ENCODE data around the gene ZBTB25. TPM values are rescaled to one million over a fixed set of nuclear protein-coding genes. Genes with fewer than 3 reads are reported as not detected.

Gene ZBTB25
- total RNA-seq, 1 donor, result 9.8 TPM

DNA sequence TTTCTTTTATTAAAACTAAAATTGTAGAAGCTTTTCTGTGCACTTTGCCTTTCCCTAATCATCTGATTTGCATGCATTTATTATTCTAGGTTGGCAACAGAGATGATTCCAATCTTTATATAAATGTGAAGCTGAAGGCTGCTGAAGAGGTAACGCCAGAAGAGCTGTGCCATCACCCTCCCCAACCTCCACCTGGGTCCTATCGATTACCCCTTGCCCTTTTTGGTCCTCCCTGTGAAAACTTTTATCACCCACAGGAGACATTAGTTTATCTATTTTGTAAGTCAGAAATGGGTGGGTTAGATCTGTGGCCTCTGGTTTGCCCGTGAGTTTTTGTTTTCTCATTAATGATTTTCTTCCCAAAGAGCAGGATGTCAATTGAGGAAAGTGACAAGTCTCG, 92.6 kb downstream of the ZBTB25 start:
- Histone ChIP-seq H3K27me3 (ENCODE audit: insufficient read depth, low read length) (no peaks in the 10 kb centered on the region), H2AFZ (ENCODE audit: low read length) (no peak overlapping the region), H3K79me2 (ENCODE audit: insufficient read depth, low read length) (peaks cover 11% of the 10 kb centered on the region), H3K36me3 (ENCODE audit: insufficient read depth, low read length) (peaks cover 19% of the 10 kb centered on the region), H3K4me2 (ENCODE audit: insufficient read depth, low read length) (no peak overlapping the region), H4K20me1 (ENCODE audit: insufficient read depth, low read length) (no peaks in the 10 kb centered on the region), H3K4me1 (ENCODE audit: insufficient read depth, low read length) (peaks cover 4% of the 10 kb centered on the region), H3K9me3 (ENCODE audit: low read depth, low read length) (no peaks in the 10 kb centered on the region), H3K4me3 (ENCODE audit: insufficient read depth, low read length) (no peak overlapping the region), H3K27ac (ENCODE audit: low read depth, low read length) (no peak overlapping the region)
- TF ChIP-seq CTCF (IDR thresholded peaks at IDR 0.05; ENCODE audit: extremely low read depth, low read depth, low read length), result no peak
- DNase-seq (ENCODE audit: insufficient read length, low spot score, missing footprints), result no peak

DNA sequence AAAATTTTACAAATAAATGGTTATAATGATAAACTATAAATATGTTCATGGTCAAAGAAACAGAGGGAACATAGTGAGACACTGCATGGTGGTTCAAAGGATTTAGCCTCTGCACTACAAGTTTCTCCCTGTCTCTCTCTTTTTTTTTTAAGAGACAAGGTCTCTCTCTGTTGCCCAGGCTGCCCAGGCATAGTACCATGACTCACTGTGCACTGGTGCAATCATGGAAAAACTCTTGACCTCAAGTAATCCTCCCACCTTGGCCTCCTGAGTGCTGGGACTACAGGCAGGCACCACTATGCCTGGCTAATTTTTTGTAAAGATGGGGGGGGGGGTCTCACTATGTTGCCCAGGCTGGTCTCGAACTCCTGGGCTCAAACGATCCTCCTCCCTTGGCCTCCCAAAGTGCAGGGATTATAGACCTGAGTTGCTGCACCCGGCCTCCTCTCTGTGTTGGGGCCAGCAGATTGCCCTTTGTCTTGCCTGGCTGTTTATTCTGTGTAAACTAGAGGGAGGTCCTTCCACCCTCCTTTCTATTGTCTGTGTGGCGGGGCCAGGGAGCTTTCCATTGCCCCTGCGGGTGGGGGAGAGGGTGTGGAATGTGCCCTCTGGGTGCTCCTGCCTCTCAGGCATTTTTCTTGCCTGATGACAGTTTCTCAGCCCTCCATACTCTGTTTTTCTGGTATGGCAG, 93.4 kb downstream of the ZBTB25 start:
- Histone ChIP-seq H3K4me3 (ENCODE audit: insufficient read depth, low read length) (no peak overlapping the region), H3K27ac (ENCODE audit: low read depth, low read length) (peak overlapping the region; percentile 24), H3K27me3 (ENCODE audit: insufficient read depth, low read length) (no peaks in the 10 kb centered on the region), H2AFZ (ENCODE audit: low read length) (no peak overlapping the region), H3K4me2 (ENCODE audit: insufficient read depth, low read length) (no peak overlapping the region), H3K36me3 (ENCODE audit: insufficient read depth, low read length) (peaks cover 14% of the 10 kb centered on the region), H3K4me1 (ENCODE audit: insufficient read depth, low read length) (peaks cover 4% of the 10 kb centered on the region), H3K79me2 (ENCODE audit: insufficient read depth, low read length) (peaks cover 15% of the 10 kb centered on the region), H3K9me3 (ENCODE audit: low read depth, low read length) (no peaks in the 10 kb centered on the region), H4K20me1 (ENCODE audit: insufficient read depth, low read length) (no peaks in the 10 kb centered on the region)
- no peak for TF ChIP-seq CTCF (IDR thresholded peaks at IDR 0.05; ENCODE audit: extremely low read depth, low read depth, low read length)
- DNase-seq (ENCODE audit: insufficient read length, low spot score, missing footprints), result no peak

- H3K9me3 ChIP-seq (ENCODE audit: low read depth, low read length), result no peaks in the 10 kb centered on the region
- H3K4me3 ChIP-seq (ENCODE audit: insufficient read depth, low read length), result no peak overlapping the region
- peaks cover 16% of the 10 kb centered on the region for H3K36me3 ChIP-seq (ENCODE audit: insufficient read depth, low read length)
- DNase-seq (ENCODE audit: insufficient read length, low spot score, missing footprints), result no peak
- no peak overlapping the region for H3K4me2 ChIP-seq (ENCODE audit: insufficient read depth, low read length)
- no peak overlapping the region for H2AFZ ChIP-seq (ENCODE audit: low read length)
- peak overlapping the region; percentile 2 for H3K27ac ChIP-seq (ENCODE audit: low read depth, low read length)
- peaks cover 4% of the 10 kb centered on the region for H3K4me1 ChIP-seq (ENCODE audit: insufficient read depth, low read length)
- H4K20me1 ChIP-seq (ENCODE audit: insufficient read depth, low read length), result no peaks in the 10 kb centered on the region
- H3K27me3 ChIP-seq (ENCODE audit: insufficient read depth, low read length), result no peaks in the 10 kb centered on the region
- H3K79me2 ChIP-seq (ENCODE audit: insufficient read depth, low read length), result peaks cover 17% of the 10 kb centered on the region
- no peak for TF ChIP-seq CTCF (IDR thresholded peaks at IDR 0.05; ENCODE audit: extremely low read depth, low read depth, low read length)
Observed at GRCh38 chr14:64409126-64409920, 94.3 kb downstream of the ZBTB25 start.

DNA sequence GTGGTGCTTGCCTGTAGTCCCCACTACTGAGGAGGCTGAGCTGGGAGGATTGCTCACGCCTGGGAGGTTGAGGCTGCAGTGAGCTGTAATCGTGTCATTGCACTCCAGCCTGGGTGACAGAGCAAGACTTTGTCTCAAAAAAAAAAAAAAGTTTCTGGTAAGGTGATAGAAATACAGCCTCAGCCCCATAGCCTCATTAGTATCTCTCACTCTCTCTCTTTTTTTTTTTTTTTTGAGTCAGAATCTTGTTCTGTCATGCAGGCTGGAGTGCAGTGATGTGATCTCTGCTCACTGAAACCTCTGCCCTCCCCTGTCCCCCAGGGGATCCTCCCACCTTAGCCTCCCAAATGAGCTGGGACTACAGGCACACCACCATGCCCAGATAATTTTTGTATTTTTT, 96.3 kb downstream of the ZBTB25 start:
- Histone ChIP-seq H4K20me1 (ENCODE audit: insufficient read depth, low read length) (no peaks in the 10 kb centered on the region), H3K4me3 (ENCODE audit: insufficient read depth, low read length) (no peak overlapping the region), H3K27me3 (ENCODE audit: insufficient read depth, low read length) (no peaks in the 10 kb centered on the region), H3K79me2 (ENCODE audit: insufficient read depth, low read length) (peaks cover 23% of the 10 kb centered on the region), H3K36me3 (ENCODE audit: insufficient read depth, low read length) (peaks cover 19% of the 10 kb centered on the region), H3K9me3 (ENCODE audit: low read depth, low read length) (no peaks in the 10 kb centered on the region), H3K27ac (ENCODE audit: low read depth, low read length) (no peak overlapping the region), H2AFZ (ENCODE audit: low read length) (no peak overlapping the region), H3K4me2 (ENCODE audit: insufficient read depth, low read length) (no peak overlapping the region), H3K4me1 (ENCODE audit: insufficient read depth, low read length) (peaks cover 4% of the 10 kb centered on the region)
- no peak for DNase-seq (ENCODE audit: insufficient read length, low spot score, missing footprints)
- TF ChIP-seq CTCF (IDR thresholded peaks at IDR 0.05; ENCODE audit: extremely low read depth, low read depth, low read length), result no peak

Measured in osteoblast (primary cell).